ENCODE results near the gene PUS3. TPM values are rescaled to one million over a fixed set of nuclear protein-coding genes. Genes with fewer than 3 reads are reported as not detected.

Gene PUS3
- total RNA-seq, 4 donors from 2014 or later: 9.2 to 11.9 (median 10.7) TPM

GRCh38 chr11:125940145-125940544, 37.1 kb upstream of the PUS3 start:
- DNase-seq: no peak
- TF ChIP-seq CTCF (IDR thresholded peaks at IDR 0.05) (no peak), POLR2A (IDR thresholded peaks at IDR 0.05) (no peak)
- H3K27me3 ChIP-seq: no peaks in the 10 kb centered on the region
- 91 to 96% methylated on average over 4 of the region's 4 CpGs for WGBS, 2 donors
- no peak overlapping the region for H3K27ac ChIP-seq
- H3K4me3 ChIP-seq: no peak overlapping the region
- no peaks in the 10 kb centered on the region for H3K36me3 ChIP-seq
- intact Hi-C loops (cut with DNase I): loop anchor here (10.0 kb wide), 1 partner anchor 115 kb away; no protein-coding TSS in a partner anchor
- H3K4me1 ChIP-seq: peaks cover 0 to 21% (median 5%) of the 10 kb centered on the region in 3 donors
- no peaks in the 10 kb centered on the region for H3K9me3 ChIP-seq

- Histone ChIP-seq H3K27ac (no peak overlapping the region), H3K9me3 (no peaks in the 10 kb centered on the region), H3K4me1 (peaks cover 0 to 21% (median 5%) of the 10 kb centered on the region in 3 donors), H3K27me3 (no peaks in the 10 kb centered on the region), H3K36me3 (no peaks in the 10 kb centered on the region), H3K4me3 (no peak overlapping the region)
- no peak for DNase-seq
- no peak for TF ChIP-seq POLR2A (IDR thresholded peaks at IDR 0.05)
- TF ChIP-seq CTCF (IDR thresholded peaks at IDR 0.05): no peak
- intact Hi-C loops (cut with DNase I): no loop called here
- WGBS, 2 donors: 7 to 40% methylated on average over 2 to 3 of the region's 4 CpGs
Observed at GRCh38 chr11:125939081-125939521, 36.1 kb upstream of the PUS3 start.

GRCh38 chr11:125938418-125938817, 35.4 kb upstream of the PUS3 start:
- Histone ChIP-seq H3K27me3 (no peaks in the 10 kb centered on the region), H3K9me3 (no peaks in the 10 kb centered on the region), H3K4me3 (no peak overlapping the region), H3K36me3 (no peaks in the 10 kb centered on the region), H3K27ac (no peak overlapping the region), H3K4me1 (peaks cover 0 to 21% (median 5%) of the 10 kb centered on the region in 3 donors)
- TF ChIP-seq POLR2A (IDR thresholded peaks at IDR 0.05) (no peak), CTCF (IDR thresholded peaks at IDR 0.05) (no peak)
- 85 to 94% methylated on average over 3 to 5 of the region's 5 CpGs for WGBS, 2 donors
- intact Hi-C loops (cut with DNase I): no loop called here
- no peak for DNase-seq

DNA sequence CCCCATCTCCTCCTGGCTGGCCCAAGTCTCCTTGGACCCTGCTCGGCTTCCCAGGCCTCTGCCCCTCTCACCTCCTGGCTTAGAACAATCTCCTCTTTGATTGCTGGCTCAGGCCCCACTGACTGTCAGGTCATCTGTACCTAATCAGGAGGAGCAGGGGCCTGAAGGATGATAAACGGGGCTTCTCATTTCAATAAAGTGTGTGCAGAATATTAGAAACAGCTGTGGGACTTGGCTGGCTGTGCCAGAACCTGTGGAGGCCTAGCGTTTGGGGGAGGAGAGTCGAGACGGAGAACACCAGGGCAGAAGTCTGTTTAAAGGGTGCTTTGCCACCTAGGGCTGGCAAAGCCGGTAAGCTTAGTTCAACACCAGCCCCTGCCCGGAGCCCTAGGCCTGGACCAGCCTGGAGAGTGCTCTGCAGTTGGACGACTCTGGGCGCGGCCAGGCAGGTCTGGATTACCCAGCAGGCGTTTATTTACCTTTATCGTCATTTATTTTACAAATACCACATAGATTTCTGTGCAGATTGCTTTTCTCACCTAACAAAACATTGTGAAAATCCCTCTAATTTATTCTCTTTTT, 32.7 kb upstream of the PUS3 start:
- Histone ChIP-seq H3K27ac (no peak overlapping the region), H3K36me3 (no peaks in the 10 kb centered on the region), H3K4me3 (no peak overlapping the region), H3K4me1 (peaks cover 0 to 15% (median 5%) of the 10 kb centered on the region in 3 donors), H3K27me3 (no peaks in the 10 kb centered on the region), H3K9me3 (no peaks in the 10 kb centered on the region)
- intact Hi-C loops (cut with DNase I): no loop called here
- no peak for TF ChIP-seq CTCF (IDR thresholded peaks at IDR 0.05)
- no peak for TF ChIP-seq POLR2A (IDR thresholded peaks at IDR 0.05)
- WGBS, 2 donors: 37 to 55% methylated on average over 11 to 12 of the region's 12 CpGs
- DNase-seq: no peak

- intact Hi-C loops (cut with DNase I): no loop called here
- DNase-seq: no peak
- TF ChIP-seq CTCF (IDR thresholded peaks at IDR 0.05) (no peak), POLR2A (IDR thresholded peaks at IDR 0.05) (no peak)
- no peak overlapping the region for H3K4me3 ChIP-seq
- H3K9me3 ChIP-seq: no peaks in the 10 kb centered on the region
- H3K4me1 ChIP-seq: peaks cover 0 to 15% (median 5%) of the 10 kb centered on the region in 3 donors
- H3K27ac ChIP-seq: no peak overlapping the region
- H3K27me3 ChIP-seq: no peaks in the 10 kb centered on the region
- WGBS, 2 donors: 96 to 97% methylated on average over 2 of the region's 2 CpGs
- H3K36me3 ChIP-seq: no peaks in the 10 kb centered on the region
Observed at GRCh38 chr11:125935056-125935455, 32.0 kb upstream of the PUS3 start.
